IMR-90 (cell line): ENCODE measurements around the gene FASLG. TPM values are rescaled to one million over a fixed set of nuclear protein-coding genes. Genes with fewer than 3 reads are reported as not detected.

Experiments used
- ATAC-seq: fragments of 200-7000 bp; cut with Tn5 transposase; 2 replicates; pipeline ENCODE4 v1.9.1; 2020; ENCODE audit warnings: low read depth, mild to moderate bottlenecking, moderate library complexity
- BruUV-seq: library from RNA; stranded (reverse); fragments of 400-500 nt; replicated peaks from 2 replicates; lab custom pipeline; 2021; lab: Mats Ljungman, UMichigan
- CTCF ChIA-PET: fragments of 300-600 bp; formaldehyde crosslinking; extraction: SDS; loops from one replicate; lab custom pipeline; 2021; ENCODE audit warnings: antibody characterized with exemption; lab: Yijun Ruan, JAX
- POLR2A ChIA-PET: fragments of 300-600 bp; sonication (Branson Sonifier 250); formaldehyde crosslinking; loops from one replicate; lab custom pipeline; 2022; ENCODE audit warnings: antibody characterized with exemption; ENCODE audit not compliant: unreplicated experiment; lab: Charles Lee
- DNase-seq: peaks from one replicate; pipeline ENCODE4 v3.0.0; 2013
- H2AFZ ChIP-seq: replicated peaks from 2 replicates; pipeline ENCODE3; 2013; ENCODE audit warnings: low read length, mild to moderate bottlenecking; ENCODE audit not compliant: poor library complexity
- H2AK5ac ChIP-seq: 2 replicates; pipeline ENCODE4 v1.6.1; 2013; ENCODE audit warnings: low read depth, low read length, inconsistent platforms
- H2AK9ac ChIP-seq: replicated peaks from 2 replicates; pipeline ENCODE3; 2013; ENCODE audit warnings: mild to moderate bottlenecking, low read depth, low read length, moderate library complexity; ENCODE audit not compliant: poor library complexity
- H2BK120ac ChIP-seq: 2 replicates; pipeline ENCODE4 v1.6.1; 2013; ENCODE audit warnings: low read depth, low read length, inconsistent platforms
- H2BK15ac ChIP-seq: 3 replicates; pipeline ENCODE4 v1.6.1; 2013; ENCODE audit warnings: low read depth, low read length, inconsistent platforms
- H2BK20ac ChIP-seq: 2 replicates; pipeline ENCODE4 v1.6.1; 2013; ENCODE audit warnings: low read depth, mild to moderate bottlenecking, inconsistent platforms, low read length, moderate library complexity
- H2BK5ac ChIP-seq: 2 replicates; pipeline ENCODE4 v1.6.1; 2013; ENCODE audit warnings: mild to moderate bottlenecking, low read depth, low read length, inconsistent platforms; ENCODE audit not compliant: poor library complexity, severe bottlenecking
- H3K14ac ChIP-seq: replicated peaks from 2 replicates; pipeline ENCODE4 v1.6.1; 2013; ENCODE audit warnings: low read depth, low read length, inconsistent platforms
- H3K18ac ChIP-seq: 2 replicates; pipeline ENCODE4 v1.6.1; 2013; ENCODE audit warnings: low read depth, low read length, control low read depth
- H3K23ac ChIP-seq: 2 replicates; pipeline ENCODE4 v1.6.1; 2013; ENCODE audit warnings: low read depth, low read length, inconsistent platforms
- H3K27ac ChIP-seq: 2 replicates; pipeline ENCODE4 v1.5.1; 2013; ENCODE audit warnings: mild to moderate bottlenecking, control low read depth, low read length; ENCODE audit not compliant: insufficient read depth
- H3K27me3 ChIP-seq: 2 replicates; pipeline ENCODE4 v1.6.1; 2013; ENCODE audit warnings: low read length; ENCODE audit not compliant: control insufficient read depth, insufficient read depth
- H3K36me3 ChIP-seq: 2 replicates; pipeline ENCODE4 v1.6.1; 2013; ENCODE audit warnings: low read length, mixed read lengths; ENCODE audit not compliant: control insufficient read depth, insufficient read depth
- H3K4ac ChIP-seq: 2 replicates; pipeline ENCODE4 v1.6.1; 2013; ENCODE audit warnings: low read depth, low read length, inconsistent platforms
- H3K4me1 ChIP-seq: 2 replicates; pipeline ENCODE4 v1.6.1; 2013; ENCODE audit warnings: low read length, mixed read lengths; ENCODE audit not compliant: control insufficient read depth, insufficient read depth
- H3K4me2 ChIP-seq: 2 replicates; pipeline ENCODE4 v1.6.1; 2013; ENCODE audit warnings: low read depth, mild to moderate bottlenecking, control low read depth, low read length, moderate library complexity
- H3K4me3 ChIP-seq: 2 replicates; pipeline ENCODE4 v1.5.1; 2013; ENCODE audit warnings: low read depth, mild to moderate bottlenecking, control low read depth, low read length, moderate library complexity; ENCODE audit not compliant: insufficient read depth
- H3K56ac ChIP-seq: 2 replicates; pipeline ENCODE4 v1.6.1; 2013; ENCODE audit warnings: low read length, inconsistent platforms; ENCODE audit not compliant: insufficient read depth; ENCODE audit errors: extremely low read depth
- H3K79me1 ChIP-seq, 2 experiments: 2 replicates each; pipeline ENCODE4 v1.6.1; 2013; ENCODE audit warnings: low read length in 2 of 2, inconsistent platforms in 1 of 2, low read depth in 1 of 2
- H3K9ac ChIP-seq: 2 replicates; pipeline ENCODE4 v1.6.1; 2013; ENCODE audit warnings: low read depth, low read length, control low read depth
- H3K9me1 ChIP-seq: 2 replicates; pipeline ENCODE4 v1.6.1; 2013; ENCODE audit warnings: low read length, inconsistent platforms; ENCODE audit not compliant: insufficient read depth
- H3K9me3 ChIP-seq: 2 replicates; pipeline ENCODE4 v1.6.1; 2013; ENCODE audit warnings: low read length; ENCODE audit not compliant: control insufficient read depth, insufficient read depth
- H4K20me1 ChIP-seq: 2 replicates; pipeline ENCODE4 v1.6.1; 2013; ENCODE audit warnings: low read length, inconsistent platforms; ENCODE audit not compliant: insufficient read depth
- H4K5ac ChIP-seq: 2 replicates; pipeline ENCODE4 v1.6.1; 2013; ENCODE audit warnings: mild to moderate bottlenecking, low read depth, low read length, control low read depth
- H4K8ac ChIP-seq, 2 experiments: 2 replicates each; pipeline ENCODE4 v1.6.1; 2013; ENCODE audit warnings: low read depth in 2 of 2, low read length in 2 of 2, control low read depth in 1 of 2, inconsistent platforms in 1 of 2
- H4K91ac ChIP-seq: 2 replicates; pipeline ENCODE4 v1.6.1; 2013; ENCODE audit warnings: low read depth, low read length, inconsistent platforms; ENCODE audit not compliant: insufficient read depth
- BHLHE40 ChIP-seq: fragments of 150-350 bp; IDR thresholded peaks from 2 replicates; pipeline ENCODE4 v1.6.1; 2016; ENCODE audit warnings: mild to moderate bottlenecking, low read depth, low read length
- CTCF ChIP-seq: conservative IDR thresholded peaks from 2 replicates; pipeline ENCODE4 v1.5.1; 2012; ENCODE audit warnings: mild to moderate bottlenecking, low read depth, low read length, improper control_type of control experiment
- ELK1 ChIP-seq: fragments of 150-350 bp; IDR thresholded peaks from 2 replicates; pipeline ENCODE4 v1.6.1; 2016; ENCODE audit warnings: low read depth, mild to moderate bottlenecking, low read length, moderate library complexity, borderline replicate concordance
- MAFK ChIP-seq: IDR thresholded peaks from 2 replicates; pipeline ENCODE4 v1.6.1; 2012; ENCODE audit warnings: low read depth, low read length, improper control_type of control experiment
- MAZ ChIP-seq: IDR thresholded peaks from 2 replicates; pipeline ENCODE4 v1.6.1; 2012; ENCODE audit warnings: low read depth, mild to moderate bottlenecking, low read length, improper control_type of control experiment, moderate library complexity, borderline replicate concordance
- NFE2L2 ChIP-seq: fragments of 150-350 bp; IDR thresholded peaks from 2 replicates; pipeline ENCODE4 v1.6.1; 2016; ENCODE audit warnings: low read depth, mild to moderate bottlenecking, low read length
- POLR2A ChIP-seq: IDR thresholded peaks from 2 replicates; pipeline ENCODE4 v1.6.1; 2012; ENCODE audit warnings: mild to moderate bottlenecking, low read depth, low read length
- RAD21 ChIP-seq: IDR thresholded peaks from 2 replicates; pipeline ENCODE4 v1.6.1; 2012; ENCODE audit warnings: low read length, improper control_type of control experiment
- RFX5 ChIP-seq: IDR thresholded peaks from 2 replicates; pipeline ENCODE4 v1.8.0; 2012; ENCODE audit warnings: low read depth, mild to moderate bottlenecking, low read length, moderate library complexity
- SMC3 ChIP-seq: fragments of 150-350 bp; IDR thresholded peaks from 2 replicates; pipeline ENCODE4 v1.6.1; 2016; ENCODE audit warnings: low read depth, mild to moderate bottlenecking, antibody characterized with exemption, low read length, moderate library complexity
- USF2 ChIP-seq: fragments of 150-350 bp; IDR thresholded peaks from 2 replicates; pipeline ENCODE4 v1.6.1; 2017; ENCODE audit warnings: mild to moderate bottlenecking, antibody characterized with exemption, low read length, low read depth
- WGBS, 2 experiments: methylation state at CpG; one replicate each; pipeline versions ENCODE4 v1.1.5 to v1.1.7; 2013; ENCODE audit warnings: missing lambda C conversion rate in 2 of 2; ENCODE audit not compliant: insufficient read length in 1 of 2; ENCODE audit errors: extremely low coverage in 2 of 2; 5-methylcytosine and 5-hydroxymethylcytosine counted together
- dilution Hi-C: fragments of 300-500 bp; cut with HindIII; formaldehyde crosslinking; loops from one replicate; pipeline ENCODE4 v1.14.3; 2018; ENCODE audit warnings: low sequenced_read_pairs; ENCODE audit not compliant: unreplicated experiment
- in situ Hi-C: fragments of 300-500 bp; cut with MboI; formaldehyde crosslinking; loops from 3 replicates; pipeline ENCODE4 v1.14.3; 2019; ENCODE audit warnings: low sequenced_read_pairs, inconsistent platforms, mixed read lengths
- intact Hi-C: fragments of 100-400 bp; cut with micrococcal nuclease; formaldehyde crosslinking; loops from 2 replicates; pipeline ENCODE4 v1.10.0; 2022
- polyA plus RNA-seq, 3 experiments: library from polyadenylated mRNA; depleted of rRNA; stranded (reverse); fragments of >200 nt; gene quantifications; 2 replicates each; pipeline ENCODE4 v1.2.3, GENCODE V29; 2012; ENCODE audit warnings: low replicate concordance in 1 of 3
- total RNA-seq: library from RNA; depleted of rRNA; stranded (reverse); fragments of >200 nt; gene quantifications from 2 replicates; pipeline ENCODE4 v1.2.3, GENCODE V29; 2012

Gene FASLG
- total and polyA plus RNA-seq, 2 of the 4 experiments (the other 2 are of a cell fraction), result 0.14 to 0.18 TPM

- no peak overlapping the region for H3K4me3 ChIP-seq
- in situ Hi-C loops, result no loop called here
These were observed 5.7 kb upstream of the FASLG start for GRCh38 chr1:172653015-172653709.

More at GRCh38 chr1:172653015-172653709, 5.7 kb upstream of the FASLG start:
- no peak overlapping the region for H3K9ac ChIP-seq
- H4K5ac ChIP-seq, result no peak overlapping the region
- no peaks in the 10 kb centered on the region for H4K20me1 ChIP-seq
- H3K4ac ChIP-seq, result no peak overlapping the region
- DNase-seq (peak; percentile 63), ATAC-seq (no peak)
- no peaks in the 10 kb centered on the region for H3K9me1 ChIP-seq
- no peak overlapping the region for H3K23ac ChIP-seq
- H2AK5ac ChIP-seq, result no peak overlapping the region
- POLR2A ChIA-PET, result no interaction called here
- dilution Hi-C loops (no loop called here), intact Hi-C loops (no loop called here)
- no peak for TF ChIP-seq ELK1
- no peak for TF ChIP-seq RAD21
- no peak for TF ChIP-seq BHLHE40
- TF ChIP-seq POLR2A, result no peak
- TF ChIP-seq RFX5, result no peak
- no peak for TF ChIP-seq NFE2L2
- TF ChIP-seq USF2, result no peak
- no peak for TF ChIP-seq MAZ
- no peak for TF ChIP-seq SMC3
- TF ChIP-seq CTCF, result no peak
- TF ChIP-seq MAFK, result no peak
- H4K91ac ChIP-seq, result no peak overlapping the region
- no TSS peak for BruUV-seq
- peaks cover 5% of the 10 kb centered on the region; the same call in 1 of the 2 replicates for H3K4me1 ChIP-seq
- CTCF ChIA-PET, result no interaction called here
- H3K14ac ChIP-seq, result 0 out of 2 replicates have a peak overlapping the region, but pooled peaks have one; percentile 25
- H2BK120ac ChIP-seq, result no peak overlapping the region
- no CpG with 5 or more reads among the region's 5 CpGs for WGBS, 2 experiments
- no peaks in the 10 kb centered on the region for H3K79me1 ChIP-seq
- no peak overlapping the region for H3K56ac ChIP-seq
- no peaks in the 10 kb centered on the region for H3K27me3 ChIP-seq
- H3K4me2 ChIP-seq, result no peak overlapping the region
- no peak overlapping the region; a peak in 1 of 4 replicates for H4K8ac ChIP-seq
- no peaks in the 10 kb centered on the region for H3K36me3 ChIP-seq
- no peak overlapping the region for H2BK20ac ChIP-seq
- no peak overlapping the region for H2AK9ac ChIP-seq
- H2AFZ ChIP-seq, result peak overlapping the region; percentile 56
- no peak overlapping the region for H3K27ac ChIP-seq
- no peak overlapping the region for H3K18ac ChIP-seq
- H2BK5ac ChIP-seq, result peak overlapping the region; percentile 1
- H2BK15ac ChIP-seq, result no peak overlapping the region; the same call in 2 of the 3 replicates
- no peaks in the 10 kb centered on the region for H3K9me3 ChIP-seq
